SK-N-SH (cell line): ENCODE data around the gene DNAJC18. TPM values are rescaled to one million over a fixed set of nuclear protein-coding genes. Genes with fewer than 3 reads are reported as not detected.

Experiments used
- CTCF ChIA-PET: fragments of 300-600, 350-600 bp; formaldehyde crosslinking; extraction: SDS; loops from one replicate; lab custom pipeline; 2021; lab: Yijun Ruan, JAX
- POLR2A ChIA-PET: fragments of 350-600 bp; sonication (Branson Sonifier 250); formaldehyde crosslinking; extraction: SDS; loops from one replicate; lab custom pipeline; 2020; ENCODE audit warnings: antibody characterized with exemption, inconsistent platforms; lab: Yijun Ruan, JAX
- DNase-seq: peaks from one replicate; pipeline ENCODE4 v3.0.0; 2012
- H2AFZ ChIP-seq: fragments of 200-600 bp; sonication (generic); 2 replicates; pipeline ENCODE4 v1.8.1; 2016; ENCODE audit warnings: antibody characterized with exemption, mild to moderate bottlenecking, low read depth
- H3F3A ChIP-seq: fragments of 200-600 bp; sonication (generic); replicated peaks from 2 replicates; pipeline ENCODE3; 2016; ENCODE audit warnings: antibody characterized with exemption, mild to moderate bottlenecking; ENCODE audit not compliant: insufficient read depth
- H3K27ac ChIP-seq, 2 experiments: fragments of 200-500 bp in 1 of 2; fragments of 200-600 bp in 1 of 2; sonication (Bioruptor generic) in 1 of 2; sonication (generic), shearing (Covaris generic) in 1 of 2; 2 replicates each; pipeline versions ENCODE4 v1.5.1 to v1.6.1; 2014 to 2016; ENCODE audit warnings: low read depth in 2 of 2, inconsistent platforms in 1 of 2, low read length in 1 of 2, mild to moderate bottlenecking in 1 of 2, mixed read lengths in 1 of 2
- H3K27me3 ChIP-seq: fragments of 200-600 bp; sonication (generic), shearing (Covaris generic); 2 replicates; pipeline ENCODE4 v1.6.1; 2016; ENCODE audit warnings: mixed run types; ENCODE audit not compliant: insufficient read depth
- H3K36me3 ChIP-seq, 2 experiments: fragments of 200-500 bp in 1 of 2; fragments of 200-600 bp in 1 of 2; sonication (Bioruptor generic) in 1 of 2; sonication (generic) in 1 of 2; replicated peaks in 1 of 2; 2 replicates each; pipeline versions ENCODE3 to v1.5.1; 2014 to 2016; ENCODE audit warnings: low read length in 1 of 2, mild to moderate bottlenecking in 1 of 2; ENCODE audit not compliant: insufficient read depth in 2 of 2, control insufficient read depth in 1 of 2
- H3K4me1 ChIP-seq, 2 experiments: fragments of 200-500 bp in 1 of 2; fragments of 200-600 bp in 1 of 2; sonication (Bioruptor generic) in 1 of 2; sonication (generic), shearing (Covaris generic) in 1 of 2; 2 replicates each; pipeline versions ENCODE4 v1.5.1 to v1.6.1; 2014 to 2016; ENCODE audit warnings: low read depth in 1 of 2, low read length in 1 of 2, mixed run types in 1 of 2; ENCODE audit not compliant: insufficient read depth in 2 of 2, control insufficient read depth in 1 of 2
- H3K4me2 ChIP-seq: fragments of 200-600 bp; sonication (generic), shearing (Covaris generic); 2 replicates; pipeline ENCODE4 v1.6.1; 2017; ENCODE audit warnings: mixed run types
- H3K4me3 ChIP-seq, 2 experiments: fragments of 200-500 bp in 1 of 2; fragments of 200-600 bp in 1 of 2; sonication (Bioruptor generic) in 1 of 2; sonication (generic), shearing (Covaris generic) in 1 of 2; 2 replicates each; pipeline versions ENCODE4 v1.5.1 to v1.8.1; 2014 to 2016; ENCODE audit warnings: low read depth in 2 of 2, inconsistent platforms in 1 of 2, low read length in 1 of 2, mild to moderate bottlenecking in 1 of 2, mixed read lengths in 1 of 2, moderate library complexity in 1 of 2
- H3K79me2 ChIP-seq: fragments of 200-600 bp; sonication (generic); 2 replicates; pipeline ENCODE4 v1.8.1; 2017; ENCODE audit warnings: mild to moderate bottlenecking; ENCODE audit not compliant: insufficient read depth
- H3K9ac ChIP-seq: fragments of 200-600 bp; sonication (generic); 2 replicates; pipeline ENCODE4 v1.6.1; 2017; ENCODE audit warnings: mixed run types
- H3K9me2 ChIP-seq: fragments of 200-600 bp; sonication (generic); 2 replicates; pipeline ENCODE4 v1.6.1; 2017; ENCODE audit warnings: mixed run types
- H3K9me3 ChIP-seq: fragments of 200-600 bp; sonication (generic); 2 replicates; pipeline ENCODE4 v1.6.1; 2017; ENCODE audit warnings: mixed run types, mild to moderate bottlenecking, moderate library complexity
- H4K20me1 ChIP-seq: fragments of 200-600 bp; sonication (generic); 2 replicates; pipeline ENCODE4 v1.6.1; 2017; ENCODE audit warnings: mild to moderate bottlenecking, mixed run types; ENCODE audit not compliant: insufficient read depth
- EZH2phosphoT487 ChIP-seq: fragments of 200-600 bp; sonication (generic); IDR thresholded peaks from 2 replicates; pipeline ENCODE4 v1.6.1; 2017; ENCODE audit warnings: low read depth, mixed run types, mild to moderate bottlenecking, antibody characterized with exemption, moderate library complexity, borderline replicate concordance
- FOXJ3 ChIP-seq: sonication (generic); formaldehyde crosslinking; IDR thresholded peaks from 2 replicates; pipeline ENCODE4 v1.5.1; 2020; ENCODE audit warnings: mild to moderate bottlenecking, missing genetic modification reagents
- GABPA ChIP-seq: IDR thresholded peaks from 2 replicates; pipeline ENCODE4 v1.4.0; 2012; ENCODE audit warnings: low read depth, mild to moderate bottlenecking
- MEF2A ChIP-seq: IDR thresholded peaks from 2 replicates; pipeline ENCODE4 v1.4.0; 2012; ENCODE audit warnings: low read depth, borderline replicate concordance
- NFIC ChIP-seq: IDR thresholded peaks from 2 replicates; pipeline ENCODE4 v1.4.0; 2012; ENCODE audit warnings: borderline replicate concordance
- NRF1 ChIP-seq: IDR thresholded peaks from 2 replicates; pipeline ENCODE4 v1.6.1; 2012; ENCODE audit warnings: low read depth, mild to moderate bottlenecking, low read length
- PBX3 ChIP-seq: IDR thresholded peaks from 2 replicates; pipeline ENCODE4; 2012
- RAD21 ChIP-seq: IDR thresholded peaks from 2 replicates; pipeline ENCODE4 v1.6.1; 2012; ENCODE audit warnings: mild to moderate bottlenecking, low read length
- RCOR1 ChIP-seq: fragments of 150-350 bp; IDR thresholded peaks from 2 replicates; pipeline ENCODE4 v1.6.1; 2017; ENCODE audit warnings: antibody characterized with exemption, low read length
- REST ChIP-seq: IDR thresholded peaks from 2 replicates; pipeline ENCODE4 v1.6.1; 2012; ENCODE audit warnings: mild to moderate bottlenecking, low read depth, low read length, moderate library complexity
- RFX5 ChIP-seq: IDR thresholded peaks from 2 replicates; pipeline ENCODE4 v1.6.1; 2012; ENCODE audit warnings: mild to moderate bottlenecking, improper control_type of control experiment, low read length
- RXRA ChIP-seq: IDR thresholded peaks from 2 replicates; pipeline ENCODE4 v1.4.0; 2012; ENCODE audit warnings: low read depth, mild to moderate bottlenecking, borderline replicate concordance
- USF1 ChIP-seq: IDR thresholded peaks from 2 replicates; pipeline ENCODE4 v1.4.0; 2012; ENCODE audit warnings: low read depth, borderline replicate concordance
- ZBTB33 ChIP-seq: IDR thresholded peaks from 2 replicates; pipeline ENCODE4 v1.4.0; 2012; ENCODE audit warnings: low read depth, borderline replicate concordance
- WGBS: methylation state at CpG from one replicate; pipeline ENCODE4 v1.1.6; 2017; ENCODE audit warnings: low lambda C conversion rate; 5-methylcytosine and 5-hydroxymethylcytosine counted together
- polyA plus RNA-seq, 3 experiments: library from polyadenylated mRNA; depleted of rRNA; stranded (reverse); fragments of >200 nt; gene quantifications; 2 replicates each; pipeline ENCODE4 v1.2.3, GENCODE V29; 2012
- TF ChIP-seq, protein P1 (sequence below): fragments of 150-350 bp; IDR thresholded peaks from 2 replicates; pipeline ENCODE4 v1.6.1; 2017; ENCODE audit warnings: antibody characterized with exemption, low read length, low read depth, borderline replicate concordance
- TF ChIP-seq, protein P2 (sequence below): fragments of 200-600 bp; sonication (generic); IDR thresholded peaks from 2 replicates; pipeline ENCODE4 v1.6.1; 2017; ENCODE audit warnings: antibody characterized with exemption, mild to moderate bottlenecking, moderate library complexity

Gene DNAJC18
- polyA plus RNA-seq, 1 of the 3 experiments (the other 2 are of a cell fraction): 7.4 TPM

GRCh38 chr5:139481122-139481533 lies 41.8 kb upstream of the DNAJC18 start:
- peak; percentile 11 for DNase-seq

More at GRCh38 chr5:139481122-139481533, 41.8 kb upstream of the DNAJC18 start:
- WGBS: 61% methylated on average over 10 of the region's 12 CpGs
- Histone ChIP-seq H3K4me2 (peak overlapping the region; percentile 96), H3K4me3 (peak overlapping the region; percentile 50 to 69), H3K79me2 (peaks cover 45% of the 10 kb centered on the region), H3F3A (peaks cover 25% of the 10 kb centered on the region)
- CTCF ChIA-PET: interaction anchor here (1.1 to 2.4 kb wide), 3 partner anchors 36 to 59 kb away, joined by 3 to 11 read pairs (median 5); no protein-coding TSS in a partner anchor
- TF ChIP-seq RFX5 (no peak), EZH2phosphoT487 (no peak), RXRA (no peak), ZBTB33 (no peak), NRF1 (no peak), USF1 (no peak), PBX3 (no peak), RCOR1 (no peak), MEF2A (no peak), GABPA (no peak), NFIC (no peak), FOXJ3 (CRISPR knock-in tag) (no peak), RAD21 (no peak), REST (no peak)
- TF ChIP-seq, protein P1, sequence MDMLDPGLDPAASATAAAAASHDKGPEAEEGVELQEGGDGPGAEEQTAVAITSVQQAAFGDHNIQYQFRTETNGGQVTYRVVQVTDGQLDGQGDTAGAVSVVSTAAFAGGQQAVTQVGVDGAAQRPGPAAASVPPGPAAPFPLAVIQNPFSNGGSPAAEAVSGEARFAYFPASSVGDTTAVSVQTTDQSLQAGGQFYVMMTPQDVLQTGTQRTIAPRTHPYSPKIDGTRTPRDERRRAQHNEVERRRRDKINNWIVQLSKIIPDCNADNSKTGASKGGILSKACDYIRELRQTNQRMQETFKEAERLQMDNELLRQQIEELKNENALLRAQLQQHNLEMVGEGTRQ: no peak
- TF ChIP-seq, protein P2, sequence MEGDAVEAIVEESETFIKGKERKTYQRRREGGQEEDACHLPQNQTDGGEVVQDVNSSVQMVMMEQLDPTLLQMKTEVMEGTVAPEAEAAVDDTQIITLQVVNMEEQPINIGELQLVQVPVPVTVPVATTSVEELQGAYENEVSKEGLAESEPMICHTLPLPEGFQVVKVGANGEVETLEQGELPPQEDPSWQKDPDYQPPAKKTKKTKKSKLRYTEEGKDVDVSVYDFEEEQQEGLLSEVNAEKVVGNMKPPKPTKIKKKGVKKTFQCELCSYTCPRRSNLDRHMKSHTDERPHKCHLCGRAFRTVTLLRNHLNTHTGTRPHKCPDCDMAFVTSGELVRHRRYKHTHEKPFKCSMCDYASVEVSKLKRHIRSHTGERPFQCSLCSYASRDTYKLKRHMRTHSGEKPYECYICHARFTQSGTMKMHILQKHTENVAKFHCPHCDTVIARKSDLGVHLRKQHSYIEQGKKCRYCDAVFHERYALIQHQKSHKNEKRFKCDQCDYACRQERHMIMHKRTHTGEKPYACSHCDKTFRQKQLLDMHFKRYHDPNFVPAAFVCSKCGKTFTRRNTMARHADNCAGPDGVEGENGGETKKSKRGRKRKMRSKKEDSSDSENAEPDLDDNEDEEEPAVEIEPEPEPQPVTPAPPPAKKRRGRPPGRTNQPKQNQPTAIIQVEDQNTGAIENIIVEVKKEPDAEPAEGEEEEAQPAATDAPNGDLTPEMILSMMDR: no peak
- TF ChIP-seq, all 33 proteins: peak for 0
- H3K27ac ChIP-seq: peak overlapping the region; percentile 91 to 100
- H3K9ac ChIP-seq: peak overlapping the region; percentile 84
- no peaks in the 10 kb centered on the region for H3K9me3 ChIP-seq
- no peaks in the 10 kb centered on the region for H4K20me1 ChIP-seq
- no peaks in the 10 kb centered on the region for H3K27me3 ChIP-seq
- H3K9me2 ChIP-seq: no peaks in the 10 kb centered on the region
- POLR2A ChIA-PET: interaction anchor here (1.0 kb wide), 1 partner anchor 42 kb away, joined by 4 read pairs; the partner anchor contains the start of gene DNAJC18
- no peak overlapping the region for H2AFZ ChIP-seq
- H3K36me3 ChIP-seq: peaks cover 16 to 26% of the 10 kb centered on the region in 2 experiments
- peaks cover 14% of the 10 kb centered on the region in 2 experiments; a peak in 2 of 4 replicates for H3K4me1 ChIP-seq
